Skeletal muscle satellite cell (primary cell): Measurements from ENCODE around the gene EVPLL.
"Not testable (repeated sequence)": the region's sequence is repeated elsewhere in the genome, so short reads cannot be mapped to it uniquely, and the experiment has no call there.

Experiments used
- H3K27me3 ChIP-seq: 2 replicates; pipeline ENCODE4 v1.7.0; 2013; ENCODE audit warnings: low read length; ENCODE audit not compliant: control insufficient read depth, insufficient read depth
- H3K36me3 ChIP-seq: 2 replicates; pipeline ENCODE4 v1.7.0; 2013; ENCODE audit warnings: mild to moderate bottlenecking, control low read depth, low read length; ENCODE audit not compliant: insufficient read depth
- H3K4me1 ChIP-seq: 2 replicates; pipeline ENCODE4 v1.7.0; 2013; ENCODE audit warnings: low read length; ENCODE audit not compliant: control insufficient read depth, insufficient read depth
- H3K4me2 ChIP-seq: 2 replicates; pipeline ENCODE4 v1.7.0; 2013; ENCODE audit warnings: mild to moderate bottlenecking, low read length
- H3K4me3 ChIP-seq: 2 replicates; pipeline ENCODE4 v1.7.0; 2013; ENCODE audit warnings: low read length
- H3K9ac ChIP-seq: 2 replicates; pipeline ENCODE4 v1.7.0; 2013; ENCODE audit warnings: mild to moderate bottlenecking, low read depth, low read length, moderate library complexity
- H3K9me3 ChIP-seq: replicated peaks from 2 replicates; pipeline ENCODE4 v1.7.0; 2013; ENCODE audit warnings: mild to moderate bottlenecking, control low read depth, low read length

EVPLL gene

DNA sequence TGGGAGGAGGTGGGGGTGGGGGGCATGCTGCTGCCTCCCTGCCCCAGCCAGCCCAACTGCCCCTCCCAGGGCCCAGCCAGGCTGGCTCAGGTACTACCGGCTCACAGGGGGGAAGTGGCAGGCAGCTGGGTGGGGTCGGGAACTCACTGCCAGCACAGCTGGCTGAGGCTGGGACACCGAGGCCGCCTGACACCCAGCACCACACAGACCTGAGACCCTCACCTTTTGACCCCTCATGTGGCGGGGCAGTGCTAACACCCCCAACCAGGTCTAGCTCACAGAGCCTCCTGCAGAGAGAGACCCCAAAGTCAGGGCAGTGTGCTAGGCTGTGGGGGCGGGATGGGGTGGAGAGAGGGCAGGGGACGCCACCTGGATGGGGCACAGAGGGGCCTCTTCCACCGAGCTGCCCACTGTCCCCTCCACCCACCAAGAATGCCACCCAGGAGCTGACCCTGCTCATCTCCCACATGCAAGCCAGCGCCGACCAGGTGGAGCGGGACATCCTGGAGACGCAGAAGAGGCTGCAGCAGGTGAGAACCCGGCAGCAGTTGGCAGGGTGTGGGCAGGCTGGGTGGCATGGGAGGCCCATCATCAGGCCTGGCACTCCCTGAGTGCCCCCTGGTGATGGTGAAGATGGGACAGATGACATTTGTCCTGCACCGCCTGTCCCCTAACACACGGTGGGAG lies 3.0 kb downstream of the EVPLL start:
- Histone ChIP-seq H3K36me3 (no peaks in the 10 kb centered on the region), H3K27me3 (peaks cover 29% of the 10 kb centered on the region), H3K4me3 (no peak overlapping the region), H3K9me3 (no peaks in the 10 kb centered on the region), H3K4me1 (no peaks in the 10 kb centered on the region), H3K4me2 (no peak overlapping the region), H3K9ac (no peak overlapping the region)

GRCh38 chr17:18381158-18381952 lies 3.8 kb downstream of the EVPLL start:
- Histone ChIP-seq H3K4me3 (no peak overlapping the region), H3K27me3 (peaks cover 33% of the 10 kb centered on the region), H3K36me3 (no peaks in the 10 kb centered on the region), H3K4me2 (no peak overlapping the region), H3K4me1 (no peaks in the 10 kb centered on the region), H3K9ac (no peak overlapping the region), H3K9me3 (no peaks in the 10 kb centered on the region)

DNA sequence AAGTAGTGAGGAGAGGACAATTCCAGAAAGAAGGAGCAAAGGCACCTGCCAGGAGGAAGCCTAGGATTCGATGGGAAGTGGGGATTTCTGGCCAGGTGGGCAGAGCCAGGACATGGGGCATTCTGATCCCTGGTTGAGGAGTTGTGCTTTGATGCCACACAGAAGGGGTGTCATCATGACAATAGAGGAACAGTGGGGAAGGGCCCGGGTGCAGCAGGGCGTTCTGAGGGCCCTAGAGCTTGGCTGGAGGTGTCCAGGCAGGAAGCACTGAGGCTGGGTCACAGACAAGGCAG lies 4.3 kb downstream of the EVPLL start:
- no peaks in the 10 kb centered on the region for H3K4me1 ChIP-seq
- H3K9ac ChIP-seq, result no peak overlapping the region
- H3K27me3 ChIP-seq, result peaks cover 33% of the 10 kb centered on the region
- no peak overlapping the region for H3K4me2 ChIP-seq
- no peaks in the 10 kb centered on the region for H3K9me3 ChIP-seq
- H3K36me3 ChIP-seq, result no peaks in the 10 kb centered on the region
- no peak overlapping the region for H3K4me3 ChIP-seq

DNA sequence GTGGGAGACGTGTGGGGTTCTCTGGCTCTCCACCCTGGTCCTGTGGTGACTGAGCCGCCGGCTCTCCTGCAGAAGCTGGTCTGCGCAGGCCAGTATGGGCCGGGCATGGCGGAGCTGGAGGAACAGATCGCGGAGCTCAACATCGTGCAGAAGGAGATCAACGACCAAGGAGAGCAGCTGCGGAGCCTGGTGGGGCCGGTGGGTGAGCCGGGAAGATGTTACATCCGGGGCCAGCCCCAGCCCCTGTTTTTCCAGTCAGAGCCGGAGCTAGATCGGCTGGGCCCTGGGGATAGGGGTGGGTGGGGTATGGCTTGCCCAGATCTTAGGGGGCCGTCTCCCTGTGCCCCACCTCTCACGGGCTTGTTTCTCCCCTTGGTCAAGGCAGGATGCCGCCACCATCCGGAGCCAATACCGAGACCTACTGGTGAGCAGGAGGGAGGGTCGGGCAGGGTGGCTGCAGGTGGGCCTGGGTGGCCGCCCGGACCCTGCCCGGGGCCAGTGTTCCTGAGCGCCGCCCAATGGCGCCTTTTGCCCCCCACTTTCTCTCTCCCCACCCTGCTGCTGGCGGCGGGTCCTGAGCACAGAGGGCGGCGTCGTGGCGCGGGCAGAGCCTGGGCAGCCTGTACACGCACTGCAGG lies 5.0 kb downstream of the EVPLL start:
- Histone ChIP-seq H3K4me1 (no peaks in the 10 kb centered on the region), H3K4me2 (no peak overlapping the region), H3K27me3 (peaks cover 33% of the 10 kb centered on the region), H3K9me3 (no peaks in the 10 kb centered on the region), H3K9ac (no peak overlapping the region), H3K4me3 (no peak overlapping the region), H3K36me3 (no peaks in the 10 kb centered on the region)

DNA sequence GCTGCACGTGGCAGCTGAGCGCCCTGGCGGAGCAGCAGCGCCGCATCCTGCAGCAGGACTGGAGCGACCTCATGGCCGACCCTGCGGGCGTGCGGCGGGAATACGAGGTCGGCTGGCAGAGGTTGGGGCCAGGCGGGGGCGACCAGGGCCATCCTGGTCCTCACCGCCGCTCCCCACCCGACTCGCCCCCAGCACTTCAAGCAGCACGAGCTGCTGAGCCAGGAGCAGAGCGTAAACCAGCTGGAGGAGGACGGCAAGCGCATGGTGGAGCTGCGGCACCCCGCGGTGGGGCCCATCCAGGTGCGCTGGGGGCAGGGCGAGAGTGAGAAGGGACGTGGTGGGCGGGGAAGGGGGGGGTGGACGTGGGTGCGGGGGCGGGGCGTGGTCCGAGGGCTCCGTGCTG lies 5.5 kb downstream of the EVPLL start:
- H3K9ac ChIP-seq, H3K4me3 ChIP-seq, H3K4me2 ChIP-seq, H3K36me3 ChIP-seq, H3K9me3 ChIP-seq, H3K4me1 ChIP-seq: not testable (repeated sequence)
- peaks cover 33% of the 10 kb centered on the region for H3K27me3 ChIP-seq

- H3K9me3 ChIP-seq, H3K9ac ChIP-seq, H3K4me2 ChIP-seq, H3K36me3 ChIP-seq, H3K4me3 ChIP-seq, H3K4me1 ChIP-seq: not testable (repeated sequence)
- peaks cover 35% of the 10 kb centered on the region for H3K27me3 ChIP-seq
Measured at GRCh38 chr17:18384271-18384670, 6.7 kb downstream of the EVPLL start.

DNA sequence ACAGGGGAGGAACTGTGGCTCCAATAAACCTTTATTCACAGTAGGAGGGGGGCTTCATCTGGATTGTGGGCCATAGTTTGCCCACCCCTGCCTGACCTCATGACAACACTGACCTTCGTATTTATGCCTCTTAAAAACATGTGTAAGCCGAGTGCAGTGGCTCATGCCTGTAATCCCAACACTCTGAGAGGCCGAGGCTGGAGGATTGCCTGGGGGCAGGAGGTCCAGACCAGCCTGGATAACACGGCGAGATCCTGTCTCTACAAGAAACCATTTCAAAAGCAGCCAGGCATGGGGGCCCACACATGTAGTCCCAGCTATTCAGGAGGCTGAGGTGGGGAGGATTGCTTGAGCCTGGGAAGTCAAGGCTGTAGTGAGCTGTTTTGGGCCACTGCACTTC lies 10.0 kb downstream of the EVPLL start:
- not testable (repeated sequence) for H3K9me3 ChIP-seq, H3K36me3 ChIP-seq, H3K4me1 ChIP-seq, H3K4me3 ChIP-seq, H3K4me2 ChIP-seq, H3K9ac ChIP-seq
- H3K27me3 ChIP-seq, result peaks cover 14% of the 10 kb centered on the region

- not testable (repeated sequence) for H3K36me3 ChIP-seq, H3K4me3 ChIP-seq, H3K4me1 ChIP-seq, H3K4me2 ChIP-seq, H3K9ac ChIP-seq, H3K9me3 ChIP-seq
- peaks cover 11% of the 10 kb centered on the region for H3K27me3 ChIP-seq
Measured at GRCh38 chr17:18388266-18388665, 10.7 kb downstream of the EVPLL start.

DNA sequence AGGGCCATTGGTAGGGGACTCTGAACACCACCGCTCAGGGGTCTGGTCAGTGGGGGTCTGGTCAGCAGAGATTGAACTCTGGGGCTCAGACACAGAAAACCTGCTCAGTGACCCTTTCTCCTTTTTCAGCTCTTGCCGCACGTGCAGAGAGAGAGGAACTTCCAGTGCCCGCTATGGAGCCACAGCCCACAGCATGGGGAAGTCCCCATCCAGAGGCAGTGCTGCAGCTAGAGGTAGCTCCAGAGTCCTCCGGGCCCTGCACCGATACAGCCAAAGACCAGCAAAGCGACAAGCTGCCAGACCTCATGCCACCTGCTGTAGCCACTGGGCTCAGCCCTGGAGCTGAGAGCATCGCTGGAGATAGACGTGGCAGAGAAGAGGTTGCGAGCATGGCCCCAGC lies 11.2 kb downstream of the EVPLL start:
- not testable (repeated sequence) for H3K4me2 ChIP-seq, H3K36me3 ChIP-seq, H3K9me3 ChIP-seq, H3K4me1 ChIP-seq, H3K4me3 ChIP-seq, H3K9ac ChIP-seq
- H3K27me3 ChIP-seq, result peaks cover 11% of the 10 kb centered on the region

DNA sequence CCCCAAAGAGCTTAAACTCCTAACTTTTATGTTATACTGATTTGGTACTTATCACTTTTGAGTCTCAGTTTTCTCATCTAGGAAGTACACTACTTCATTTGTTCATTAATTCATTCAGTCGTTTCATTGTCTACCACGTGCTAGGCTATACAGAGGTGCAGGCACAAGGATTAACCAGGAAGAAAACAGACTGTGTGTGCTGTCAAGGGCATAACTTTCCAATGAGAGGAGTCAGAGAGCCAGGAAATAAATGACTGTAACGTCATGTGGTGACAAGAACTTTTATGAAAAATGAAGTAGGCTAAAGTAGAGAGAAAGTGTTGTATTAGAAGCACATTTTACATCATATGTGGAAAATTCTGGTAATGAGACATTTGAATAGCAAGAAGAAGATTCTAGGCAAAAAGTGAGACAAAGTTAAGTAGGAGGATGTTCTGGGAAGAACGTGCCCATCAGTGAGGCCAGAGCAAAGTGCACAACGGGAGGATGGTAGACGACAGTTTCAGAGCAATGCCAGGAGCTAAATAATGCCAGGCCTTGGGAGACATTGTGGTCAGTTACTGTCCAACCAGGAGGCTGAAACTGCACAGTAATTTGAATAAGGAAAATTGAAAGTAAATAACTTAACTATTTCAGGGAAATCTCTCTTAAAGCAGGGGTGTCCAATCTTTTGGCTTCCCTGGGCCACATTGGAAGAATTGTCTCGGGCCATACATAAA lies 24.5 kb downstream of the EVPLL start:
- H3K27me3 ChIP-seq, H3K9me3 ChIP-seq, H3K36me3 ChIP-seq, H3K4me1 ChIP-seq, H3K4me3 ChIP-seq, H3K9ac ChIP-seq, H3K4me2 ChIP-seq: not testable (repeated sequence)

DNA sequence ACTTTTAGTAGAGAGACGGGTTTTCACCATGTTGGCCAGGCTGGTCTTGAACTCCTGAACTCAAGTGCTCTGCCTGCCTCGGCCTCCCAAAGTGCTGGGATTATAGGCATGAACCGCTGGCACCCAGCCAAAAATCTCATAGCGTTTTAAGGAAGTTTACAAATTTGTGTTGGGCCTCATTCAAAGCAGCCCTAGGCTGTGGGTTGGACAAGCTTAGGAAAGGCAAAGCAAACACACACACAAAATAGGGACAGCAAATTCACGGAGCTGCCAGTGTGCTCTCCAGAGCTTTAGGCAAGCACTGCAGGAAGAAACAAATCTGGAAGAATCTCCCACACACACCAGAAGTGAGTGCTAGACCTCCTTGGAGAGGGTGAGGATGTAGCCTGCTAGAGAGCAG lies 25.6 kb downstream of the EVPLL start:
- H3K36me3 ChIP-seq, H3K9ac ChIP-seq, H3K27me3 ChIP-seq, H3K4me3 ChIP-seq, H3K9me3 ChIP-seq, H3K4me1 ChIP-seq, H3K4me2 ChIP-seq: not testable (repeated sequence)
